IMR-90 (cell line): ENCODE results near the gene GJC2.

Experiments
- CEBPB ChIP-seq: IDR thresholded peaks from 2 replicates; pipeline ENCODE4 v1.6.1; 2012; ENCODE audit warnings: low read depth, low read length, improper control_type of control experiment
- MAFK ChIP-seq: IDR thresholded peaks from 2 replicates; pipeline ENCODE4 v1.6.1; 2012; ENCODE audit warnings: low read depth, low read length, improper control_type of control experiment
- POLR2A ChIP-seq: IDR thresholded peaks from 2 replicates; pipeline ENCODE4 v1.6.1; 2012; ENCODE audit warnings: mild to moderate bottlenecking, low read depth, low read length
- RAD21 ChIP-seq: IDR thresholded peaks from 2 replicates; pipeline ENCODE4 v1.6.1; 2012; ENCODE audit warnings: low read length, improper control_type of control experiment
- SMC3 ChIP-seq: fragments of 150-350 bp; IDR thresholded peaks from 2 replicates; pipeline ENCODE4 v1.6.1; 2016; ENCODE audit warnings: low read depth, mild to moderate bottlenecking, antibody characterized with exemption, low read length, moderate library complexity
- TF ChIP-seq, protein P1 (sequence below): conservative IDR thresholded peaks from 2 replicates; pipeline ENCODE4 v1.5.1; 2012; ENCODE audit warnings: mild to moderate bottlenecking, low read depth, low read length, improper control_type of control experiment
- TF ChIP-seq, protein P2 (sequence below): fragments of 150-350 bp; IDR thresholded peaks from 2 replicates; pipeline ENCODE4 v1.6.1; 2017; ENCODE audit warnings: mild to moderate bottlenecking, antibody characterized with exemption, low read length, low read depth

DNA sequence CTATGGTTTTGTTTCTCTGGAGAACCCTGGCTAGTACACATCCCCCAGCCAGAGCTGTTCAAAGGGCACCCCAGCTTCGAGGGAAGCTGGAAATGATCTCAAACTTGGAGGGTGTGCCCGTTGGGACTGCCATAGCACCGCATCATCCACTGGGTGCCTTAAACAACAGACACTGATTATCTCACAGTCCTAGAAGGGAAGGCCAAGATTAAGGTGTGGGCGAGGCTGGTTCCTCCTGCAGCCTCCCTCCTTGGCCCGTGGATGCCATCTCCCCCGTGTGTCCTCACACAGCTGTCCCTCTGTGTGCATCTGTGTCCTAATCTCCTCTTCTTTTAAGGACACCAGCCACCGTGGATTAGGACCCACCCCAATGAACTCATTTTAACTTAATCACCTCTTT lies 11.6 kb downstream of the GJC2 start:
- TF ChIP-seq POLR2A, result no peak
- no peak for TF ChIP-seq SMC3
- no peak for TF ChIP-seq CEBPB
- TF ChIP-seq, protein P1, sequence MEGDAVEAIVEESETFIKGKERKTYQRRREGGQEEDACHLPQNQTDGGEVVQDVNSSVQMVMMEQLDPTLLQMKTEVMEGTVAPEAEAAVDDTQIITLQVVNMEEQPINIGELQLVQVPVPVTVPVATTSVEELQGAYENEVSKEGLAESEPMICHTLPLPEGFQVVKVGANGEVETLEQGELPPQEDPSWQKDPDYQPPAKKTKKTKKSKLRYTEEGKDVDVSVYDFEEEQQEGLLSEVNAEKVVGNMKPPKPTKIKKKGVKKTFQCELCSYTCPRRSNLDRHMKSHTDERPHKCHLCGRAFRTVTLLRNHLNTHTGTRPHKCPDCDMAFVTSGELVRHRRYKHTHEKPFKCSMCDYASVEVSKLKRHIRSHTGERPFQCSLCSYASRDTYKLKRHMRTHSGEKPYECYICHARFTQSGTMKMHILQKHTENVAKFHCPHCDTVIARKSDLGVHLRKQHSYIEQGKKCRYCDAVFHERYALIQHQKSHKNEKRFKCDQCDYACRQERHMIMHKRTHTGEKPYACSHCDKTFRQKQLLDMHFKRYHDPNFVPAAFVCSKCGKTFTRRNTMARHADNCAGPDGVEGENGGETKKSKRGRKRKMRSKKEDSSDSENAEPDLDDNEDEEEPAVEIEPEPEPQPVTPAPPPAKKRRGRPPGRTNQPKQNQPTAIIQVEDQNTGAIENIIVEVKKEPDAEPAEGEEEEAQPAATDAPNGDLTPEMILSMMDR, result no peak
- TF ChIP-seq, protein P2, sequence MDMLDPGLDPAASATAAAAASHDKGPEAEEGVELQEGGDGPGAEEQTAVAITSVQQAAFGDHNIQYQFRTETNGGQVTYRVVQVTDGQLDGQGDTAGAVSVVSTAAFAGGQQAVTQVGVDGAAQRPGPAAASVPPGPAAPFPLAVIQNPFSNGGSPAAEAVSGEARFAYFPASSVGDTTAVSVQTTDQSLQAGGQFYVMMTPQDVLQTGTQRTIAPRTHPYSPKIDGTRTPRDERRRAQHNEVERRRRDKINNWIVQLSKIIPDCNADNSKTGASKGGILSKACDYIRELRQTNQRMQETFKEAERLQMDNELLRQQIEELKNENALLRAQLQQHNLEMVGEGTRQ, result no peak
- TF ChIP-seq MAFK, result no peak
- TF ChIP-seq RAD21, result no peak
